WI38 (cell line): ENCODE results near the gene ACTL6B.

Experiments
- H3K4me3 ChIP-seq: 2 replicates; pipeline ENCODE4 v1.5.1; 2011; ENCODE audit warnings: low read depth, mild to moderate bottlenecking, control low read depth, low read length
- CTCF ChIP-seq: IDR thresholded peaks from 2 replicates; pipeline ENCODE4 v1.5.1; 2012; ENCODE audit warnings: low read depth, mild to moderate bottlenecking, control low read depth, low read length

Gene ACTL6B

GRCh38 chr7:100640517-100641440 is 15.5 kb downstream of the ACTL6B start:
- TF ChIP-seq CTCF = no peak

GRCh38 chr7:100639995-100640516 is 16.2 kb downstream of the ACTL6B start:
- no peak overlapping the region for H3K4me3 ChIP-seq

More at GRCh38 chr7:100640517-100641440, 15.5 kb downstream of the ACTL6B start:
- no peak overlapping the region for H3K4me3 ChIP-seq

GRCh38 chr7:100632951-100633717 is 23.1 kb downstream of the ACTL6B start:
- TF ChIP-seq CTCF = no peak
- peak overlapping the region; percentile 41 for H3K4me3 ChIP-seq

More at GRCh38 chr7:100639995-100640516, 16.2 kb downstream of the ACTL6B start:
- TF ChIP-seq CTCF = no peak

- no peak for TF ChIP-seq CTCF
- no peak overlapping the region for H3K4me3 ChIP-seq
Measured at GRCh38 chr7:100630066-100630465, 26.2 kb downstream of the ACTL6B start.

GRCh38 chr7:100629117-100629716 is 27.0 kb downstream of the ACTL6B start:
- TF ChIP-seq CTCF = no peak
- H3K4me3 ChIP-seq = no peak overlapping the region

- TF ChIP-seq CTCF = no peak
- H3K4me3 ChIP-seq = no peak overlapping the region
Measured at GRCh38 chr7:100627238-100627549, 29.1 kb downstream of the ACTL6B start.
